Liver (tissue), 3 donors: ENCODE measurements around the gene ARSB.

Experiments
- RXRA ChIP-seq, 2 donors: IDR thresholded peaks; 2 replicates each; pipeline ENCODE4 v1.6.1; 2017 to 2018; ENCODE audit warnings: antibody characterized with exemption in 2 of 2, mild to moderate bottlenecking in 1 of 2
- TF ChIP-seq, protein P1 (sequence below): fragments of 150-350 bp; IDR thresholded peaks from 2 replicates; pipeline ENCODE4 v1.5.1; 2017; ENCODE audit warnings: improper control_type of control experiment, low read depth, low read length; ENCODE audit not compliant: missing input control
- TF ChIP-seq, protein P2 (sequence below): IDR thresholded peaks from 2 replicates; pipeline ENCODE4 v1.6.1; 2016; ENCODE audit warnings: antibody characterized with exemption
- TF ChIP-seq, protein P3 (sequence below): IDR thresholded peaks from 2 replicates; pipeline ENCODE4 v1.6.1; 2016; ENCODE audit warnings: antibody characterized with exemption
- donor health status: healthy.
- donor health status: healthy.

DNA sequence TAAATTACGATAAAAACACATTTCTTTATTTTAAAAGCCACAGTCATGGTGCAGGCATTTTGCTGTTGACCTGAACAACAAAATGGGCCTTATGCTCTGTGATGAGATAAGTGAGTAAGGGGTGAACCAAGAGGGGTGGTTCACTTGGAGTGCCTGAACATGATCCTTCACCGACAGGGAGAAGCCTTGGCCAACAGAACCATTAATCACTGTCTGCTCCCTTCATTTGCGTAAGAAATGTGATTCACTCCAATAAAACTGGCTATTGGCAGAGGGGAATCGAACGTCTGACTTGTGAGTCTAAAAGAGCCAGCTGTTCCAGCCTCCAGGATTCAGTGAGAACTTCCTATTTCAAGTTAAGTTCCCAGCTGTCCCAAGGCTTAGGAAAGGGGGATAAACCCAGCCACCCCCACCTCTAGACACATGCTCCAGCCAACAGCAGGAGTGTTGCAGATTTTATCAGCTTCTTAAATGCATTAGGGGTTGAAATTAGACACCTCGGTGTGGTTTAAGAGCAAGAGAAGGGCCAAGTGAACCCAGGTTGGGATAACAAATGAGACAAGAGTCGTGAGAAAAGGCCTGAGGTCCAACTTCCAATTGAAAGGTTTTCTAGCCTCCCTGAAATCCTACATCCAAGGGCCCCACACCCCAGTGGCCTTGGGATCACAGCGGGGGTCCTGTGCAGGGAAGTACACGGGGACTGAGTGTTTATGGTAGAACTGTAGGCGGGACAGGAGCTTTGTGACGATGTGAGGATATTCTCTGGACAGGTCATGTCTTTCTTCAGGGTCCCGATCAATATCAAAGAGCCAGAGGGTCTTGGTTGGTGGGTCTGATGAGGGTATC lies 205.1 kb downstream of the ARSB start:
- no peak for TF ChIP-seq RXRA (IDR thresholded peaks at IDR 0.05)
- TF ChIP-seq, protein P1, sequence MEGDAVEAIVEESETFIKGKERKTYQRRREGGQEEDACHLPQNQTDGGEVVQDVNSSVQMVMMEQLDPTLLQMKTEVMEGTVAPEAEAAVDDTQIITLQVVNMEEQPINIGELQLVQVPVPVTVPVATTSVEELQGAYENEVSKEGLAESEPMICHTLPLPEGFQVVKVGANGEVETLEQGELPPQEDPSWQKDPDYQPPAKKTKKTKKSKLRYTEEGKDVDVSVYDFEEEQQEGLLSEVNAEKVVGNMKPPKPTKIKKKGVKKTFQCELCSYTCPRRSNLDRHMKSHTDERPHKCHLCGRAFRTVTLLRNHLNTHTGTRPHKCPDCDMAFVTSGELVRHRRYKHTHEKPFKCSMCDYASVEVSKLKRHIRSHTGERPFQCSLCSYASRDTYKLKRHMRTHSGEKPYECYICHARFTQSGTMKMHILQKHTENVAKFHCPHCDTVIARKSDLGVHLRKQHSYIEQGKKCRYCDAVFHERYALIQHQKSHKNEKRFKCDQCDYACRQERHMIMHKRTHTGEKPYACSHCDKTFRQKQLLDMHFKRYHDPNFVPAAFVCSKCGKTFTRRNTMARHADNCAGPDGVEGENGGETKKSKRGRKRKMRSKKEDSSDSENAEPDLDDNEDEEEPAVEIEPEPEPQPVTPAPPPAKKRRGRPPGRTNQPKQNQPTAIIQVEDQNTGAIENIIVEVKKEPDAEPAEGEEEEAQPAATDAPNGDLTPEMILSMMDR = no peak
- TF ChIP-seq, protein P2, sequence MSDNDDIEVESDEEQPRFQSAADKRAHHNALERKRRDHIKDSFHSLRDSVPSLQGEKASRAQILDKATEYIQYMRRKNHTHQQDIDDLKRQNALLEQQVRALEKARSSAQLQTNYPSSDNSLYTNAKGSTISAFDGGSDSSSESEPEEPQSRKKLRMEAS = no peak
- TF ChIP-seq, protein P3, sequence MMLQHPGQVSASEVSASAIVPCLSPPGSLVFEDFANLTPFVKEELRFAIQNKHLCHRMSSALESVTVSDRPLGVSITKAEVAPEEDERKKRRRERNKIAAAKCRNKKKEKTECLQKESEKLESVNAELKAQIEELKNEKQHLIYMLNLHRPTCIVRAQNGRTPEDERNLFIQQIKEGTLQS = no peak
